Astrocyte (in vitro differentiated cells and primary cell): ENCODE results near the gene JAK3. TPM values are rescaled to one million over a fixed set of nuclear protein-coding genes. Genes with fewer than 3 reads are reported as not detected.

Experiments
- DNase-seq: peaks from one replicate; pipeline ENCODE4 v3.0.0-alpha.2; 2010; ENCODE audit warnings: low read depth
- FAIRE-seq: peaks from 2 replicates; lab custom pipeline; 2011; peaks lifted over from hg19 to GRCh38; lab: Jason Lieb, UNC
- H2AFZ ChIP-seq: 2 replicates; pipeline ENCODE4 v1.6.0; 2012; ENCODE audit warnings: low read depth, low read length, inconsistent platforms
- H3K27ac ChIP-seq: 2 replicates; pipeline ENCODE4 v1.5.1; 2011; ENCODE audit warnings: low read depth, low read length, inconsistent platforms
- H3K27me3 ChIP-seq: 2 replicates; pipeline ENCODE4 v1.6.0; 2011; ENCODE audit warnings: low read length, inconsistent platforms; ENCODE audit not compliant: insufficient read depth
- H3K36me3 ChIP-seq: 2 replicates; pipeline ENCODE4 v1.5.1; 2011; ENCODE audit warnings: low read length, inconsistent platforms; ENCODE audit not compliant: insufficient read depth
- H3K4me1 ChIP-seq: 2 replicates; pipeline ENCODE4 v1.5.1; 2011; ENCODE audit warnings: low read length, inconsistent platforms; ENCODE audit not compliant: insufficient read depth
- H3K4me2 ChIP-seq: 2 replicates; pipeline ENCODE4 v1.6.0; 2012; ENCODE audit warnings: low read length, inconsistent platforms
- H3K4me3 ChIP-seq: 2 replicates; pipeline ENCODE4 v1.5.1; 2011; ENCODE audit warnings: low read depth, mild to moderate bottlenecking, low read length, inconsistent platforms; ENCODE audit not compliant: insufficient read depth
- H3K79me2 ChIP-seq: 2 replicates; pipeline ENCODE4 v1.6.0; 2012; ENCODE audit warnings: mild to moderate bottlenecking, low read length, inconsistent platforms; ENCODE audit not compliant: insufficient read depth
- H3K9ac ChIP-seq: 2 replicates; pipeline ENCODE4 v1.6.0; 2012; ENCODE audit warnings: mild to moderate bottlenecking, low read length, inconsistent platforms
- H3K9me3 ChIP-seq: 2 replicates; pipeline ENCODE4 v1.5.1; 2012; ENCODE audit warnings: low read depth, mild to moderate bottlenecking, low read length, inconsistent platforms; ENCODE audit not compliant: insufficient read depth
- H4K20me1 ChIP-seq: 2 replicates; pipeline ENCODE4 v1.6.0; 2012; ENCODE audit warnings: low read length, inconsistent platforms; ENCODE audit not compliant: insufficient read depth
- H3K27ac Mint-ChIP-seq: one replicate; pipeline ENCODE4 v1.8.0; 2021; ENCODE audit warnings: mild to moderate bottlenecking, mixed read lengths; ENCODE audit not compliant: unreplicated experiment
- H3K27me3 Mint-ChIP-seq: one replicate; pipeline ENCODE4 v1.8.0; 2021; ENCODE audit warnings: low read depth, mixed read lengths; ENCODE audit not compliant: unreplicated experiment
- H3K36me3 Mint-ChIP-seq: one replicate; pipeline ENCODE4 v1.8.0; 2021; ENCODE audit warnings: low read depth, mixed read lengths; ENCODE audit not compliant: unreplicated experiment
- H3K4me1 Mint-ChIP-seq: one replicate; pipeline ENCODE4 v1.8.0; 2021; ENCODE audit warnings: low read depth, mixed read lengths; ENCODE audit not compliant: unreplicated experiment
- H3K4me3 Mint-ChIP-seq: one replicate; pipeline ENCODE4 v1.8.0; 2021; ENCODE audit warnings: mild to moderate bottlenecking, moderate library complexity, mixed read lengths; ENCODE audit not compliant: unreplicated experiment
- H3K9me3 Mint-ChIP-seq: one replicate; pipeline ENCODE4 v1.8.0; 2021; ENCODE audit warnings: mild to moderate bottlenecking, mixed read lengths; ENCODE audit not compliant: unreplicated experiment
- CTCF ChIP-seq: IDR thresholded peaks from 2 replicates; pipeline ENCODE4 v1.5.1; 2011; ENCODE audit warnings: low read depth, mild to moderate bottlenecking, inconsistent platforms, low read length, moderate library complexity; ENCODE audit not compliant: insufficient read depth
- EZH2 ChIP-seq: IDR thresholded peaks from 2 replicates; pipeline ENCODE4 v1.6.1; 2012; ENCODE audit warnings: mild to moderate bottlenecking, low read length, inconsistent platforms; ENCODE audit not compliant: insufficient read depth
- total RNA-seq: library from RNA; stranded (reverse); gene quantifications from 2 replicates; pipeline ENCODE4 v1.2.1, GENCODE V29; 2021

JAK3 gene
- total RNA-seq, 1 donor from 2014 or later, result 1.00 TPM

GRCh38 chr19:17837972-17838371 lies 9.8 kb downstream of the JAK3 start:
- H3K9me3 Mint-ChIP-seq, result peaks cover 2% of the 10 kb centered on the region
- Histone ChIP-seq H3K27me3 (no peaks in the 10 kb centered on the region), H3K9me3 (no peaks in the 10 kb centered on the region), H3K27ac (no peak overlapping the region), H4K20me1 (no peaks in the 10 kb centered on the region), H3K79me2 (no peaks in the 10 kb centered on the region), H3K9ac (no peak overlapping the region), H3K4me2 (no peak overlapping the region), H3K4me1 (no peaks in the 10 kb centered on the region), H3K4me3 (no peak overlapping the region), H2AFZ (no peak overlapping the region), H3K36me3 (no peaks in the 10 kb centered on the region)
- H3K27ac Mint-ChIP-seq, result no peak overlapping the region
- TF ChIP-seq EZH2 (no peak), CTCF (no peak)
- H3K4me3 Mint-ChIP-seq, result no peak overlapping the region
- FAIRE-seq (no peak), DNase-seq (no peak)
- peaks cover 51% of the 10 kb centered on the region for H3K27me3 Mint-ChIP-seq
- no peaks in the 10 kb centered on the region for H3K4me1 Mint-ChIP-seq
- peaks cover 3% of the 10 kb centered on the region for H3K36me3 Mint-ChIP-seq

GRCh38 chr19:17836530-17836929 lies 11.3 kb downstream of the JAK3 start:
- Histone ChIP-seq H3K9ac (no peak overlapping the region), H2AFZ (no peak overlapping the region), H3K27me3 (peaks cover 6% of the 10 kb centered on the region), H3K36me3 (no peaks in the 10 kb centered on the region), H4K20me1 (no peaks in the 10 kb centered on the region), H3K4me3 (no peak overlapping the region), H3K4me1 (no peaks in the 10 kb centered on the region), H3K9me3 (no peaks in the 10 kb centered on the region), H3K27ac (no peak overlapping the region), H3K4me2 (no peak overlapping the region), H3K79me2 (no peaks in the 10 kb centered on the region)
- Mint-ChIP-seq H3K4me1 (no peaks in the 10 kb centered on the region), H3K27me3 (peaks cover 56% of the 10 kb centered on the region), H3K27ac (peak overlapping the region; percentile 50), H3K9me3 (peaks cover 2% of the 10 kb centered on the region), H3K4me3 (no peak overlapping the region), H3K36me3 (peaks cover 3% of the 10 kb centered on the region)
- TF ChIP-seq CTCF (no peak), EZH2 (no peak)
- DNase-seq (no peak), FAIRE-seq (no peak)

DNA sequence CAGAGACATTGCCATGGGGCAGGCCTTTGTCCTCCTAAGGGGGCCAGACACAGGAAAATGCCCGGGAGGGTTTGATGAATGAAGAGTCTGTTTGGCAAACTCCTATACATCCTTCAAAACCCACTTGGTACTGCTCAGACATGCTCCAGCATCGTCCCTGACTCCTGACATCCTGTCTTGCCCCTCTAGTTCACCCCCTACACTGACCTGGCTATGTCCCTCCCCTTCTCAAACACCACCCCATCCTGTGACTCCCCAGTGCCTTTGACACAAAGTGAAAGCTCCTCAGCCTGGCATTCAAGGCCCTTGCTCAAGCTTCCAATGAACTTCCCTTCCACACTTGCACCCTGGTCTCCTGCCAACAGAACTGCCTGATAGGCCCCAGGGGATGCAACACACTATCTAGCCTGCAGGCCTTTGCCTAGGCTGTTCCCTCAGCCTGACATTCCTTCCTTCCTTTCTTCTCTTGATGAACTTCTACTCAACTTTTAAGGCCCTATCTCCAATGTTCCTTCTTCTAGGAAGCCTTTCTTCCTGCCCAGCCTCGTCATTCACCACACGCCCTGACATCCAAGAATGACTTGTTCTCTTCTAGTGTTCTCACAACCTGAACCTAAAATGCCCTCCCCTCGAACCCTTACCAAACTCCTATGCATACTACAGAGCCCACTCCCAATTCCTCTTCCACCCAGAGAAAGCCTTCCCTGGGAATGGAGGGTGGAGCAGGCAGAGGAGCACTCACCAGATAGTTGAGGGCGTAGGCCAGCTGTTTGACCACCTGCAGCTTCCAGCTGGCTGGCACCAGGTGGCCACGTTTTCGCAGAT lies 12.4 kb downstream of the JAK3 start:
- Histone ChIP-seq H3K9me3 (no peaks in the 10 kb centered on the region), H3K27me3 (peaks cover 9% of the 10 kb centered on the region), H3K9ac (no peak overlapping the region), H4K20me1 (no peaks in the 10 kb centered on the region), H2AFZ (no peak overlapping the region), H3K4me3 (no peak overlapping the region), H3K27ac (no peak overlapping the region), H3K36me3 (no peaks in the 10 kb centered on the region), H3K4me1 (peaks cover 6% of the 10 kb centered on the region), H3K4me2 (no peak overlapping the region), H3K79me2 (no peaks in the 10 kb centered on the region)
- H3K4me3 Mint-ChIP-seq, result no peak overlapping the region
- FAIRE-seq (no peak), DNase-seq (no peak)
- peaks cover 2% of the 10 kb centered on the region for H3K9me3 Mint-ChIP-seq
- peaks cover 3% of the 10 kb centered on the region for H3K36me3 Mint-ChIP-seq
- no peak overlapping the region for H3K27ac Mint-ChIP-seq
- H3K27me3 Mint-ChIP-seq, result peaks cover 46% of the 10 kb centered on the region
- no peak for TF ChIP-seq CTCF
- no peak for TF ChIP-seq EZH2
- H3K4me1 Mint-ChIP-seq, result no peaks in the 10 kb centered on the region
